SU-DHL-6 (cell line): Measurements from ENCODE around the gene SERPINA10.

Source experiments
- CTCF ChIP-seq: fragments of 200-600 bp; sonication (generic); IDR thresholded peaks from one replicate; pipeline ENCODE4 v1.5.1; 2017; ENCODE audit warnings: antibody characterized with exemption, mild to moderate bottlenecking, low read length, moderate library complexity; ENCODE audit not compliant: insufficient read depth, poor library complexity, severe bottlenecking
- EZH2phosphoT487 ChIP-seq: fragments of 200-600 bp; sonication (generic), shearing (Covaris generic); conservative IDR thresholded peaks from 2 replicates; pipeline ENCODE4 v1.6.1; 2018; ENCODE audit warnings: mild to moderate bottlenecking, antibody characterized with exemption, low read length, moderate library complexity, mixed read lengths

- TF ChIP-seq CTCF (no peak), EZH2phosphoT487 (no peak)
Measured at GRCh38 chr14:94285158-94285557, 7.9 kb downstream of the SERPINA10 start.
